Measurements from ENCODE around the gene RXRA.

RXRA gene

GRCh38 chr9:134416385-134417015, 90.2 kb downstream of the RXRA start:
- H4K20me1 ChIP-seq, result peaks cover 84 to 98% (median 95%) of the 10 kb centered on the region in 11 experiments; a peak in 21 of 22 replicates
- peaks cover 43 to 94% (median 78%) of the 10 kb centered on the region in 11 experiments for H3K36me3 ChIP-seq
- H3K27ac ChIP-seq, result no peak overlapping the region
- TF ChIP-seq Cebpa-rat (IDR thresholded peaks at IDR 0.05), result no peak
- no peak overlapping the region for H3K4me2 ChIP-seq
- no peaks in the 10 kb centered on the region for H3K9me3 ChIP-seq (replicated peaks in 1 of 11)
- H3K4me3 ChIP-seq, result no peak overlapping the region
- H3K4me1 ChIP-seq, result peaks cover 14 to 42% (median 32%) of the 10 kb centered on the region in 10 experiments
- no peaks in the 10 kb centered on the region for H3K27me3 ChIP-seq
- no peak overlapping the region for H3K9ac ChIP-seq

- no peak overlapping the region; a peak in 1 of 22 replicates for H3K27ac ChIP-seq
- TF ChIP-seq Cebpa-rat (IDR thresholded peaks at IDR 0.05), result no peak
- no peaks in the 10 kb centered on the region for H3K27me3 ChIP-seq
- no peaks in the 10 kb centered on the region for H3K9me3 ChIP-seq (replicated peaks in 1 of 11)
- H3K9ac ChIP-seq, result peak overlapping the region in 1 of 11 experiments; percentile 4; a peak in 3 of 22 replicates
- peaks cover 60 to 97% (median 87%) of the 10 kb centered on the region in 11 experiments for H3K36me3 ChIP-seq
- H4K20me1 ChIP-seq, result peaks cover 72 to 98% (median 88%) of the 10 kb centered on the region in 11 experiments; a peak in 21 of 22 replicates
- no peak overlapping the region for H3K4me3 ChIP-seq
- H3K4me2 ChIP-seq, result no peak overlapping the region
- peaks cover 0 to 30% (median 14%) of the 10 kb centered on the region in 10 experiments; a peak in 15 of 20 replicates for H3K4me1 ChIP-seq
Observed at GRCh38 chr9:134418354-134418753, 92.1 kb downstream of the RXRA start.

- Histone ChIP-seq H3K4me1 (peaks cover 0 to 23% (median 10%) of the 10 kb centered on the region in 10 experiments; a peak in 15 of 20 replicates), H3K9me3 (replicated peaks in 1 of 11) (no peaks in the 10 kb centered on the region), H3K27ac (peak overlapping the region in 1 of 11 experiments; percentile 10; a peak in 1 of 22 replicates), H3K27me3 (no peaks in the 10 kb centered on the region), H3K4me2 (no peak overlapping the region), H3K4me3 (no peak overlapping the region), H4K20me1 (peaks cover 72 to 98% (median 88%) of the 10 kb centered on the region in 11 experiments; a peak in 21 of 22 replicates), H3K9ac (no peak overlapping the region; a peak in 1 of 22 replicates), H3K36me3 (peaks cover 61 to 97% (median 87%) of the 10 kb centered on the region in 11 experiments)
- TF ChIP-seq Cebpa-rat (IDR thresholded peaks at IDR 0.05), result no peak
Observed at GRCh38 chr9:134419000-134419683, 92.9 kb downstream of the RXRA start.

- Histone ChIP-seq H3K27me3 (no peaks in the 10 kb centered on the region), H3K27ac (no peak overlapping the region), H3K36me3 (peaks cover 61 to 97% (median 89%) of the 10 kb centered on the region in 11 experiments), H3K4me2 (no peak overlapping the region), H3K4me3 (no peak overlapping the region), H3K4me1 (peaks cover 0 to 23% (median 8%) of the 10 kb centered on the region in 10 experiments; a peak in 17 of 20 replicates), H4K20me1 (peaks cover 72 to 98% (median 88%) of the 10 kb centered on the region in 11 experiments; a peak in 21 of 22 replicates), H3K9ac (no peak overlapping the region), H3K9me3 (replicated peaks in 1 of 11) (no peaks in the 10 kb centered on the region)
- no peak for TF ChIP-seq Cebpa-rat (IDR thresholded peaks at IDR 0.05)
Observed at GRCh38 chr9:134419684-134420076, 93.4 kb downstream of the RXRA start.

- H3K4me3 ChIP-seq, result no peak overlapping the region
- no peak for TF ChIP-seq Cebpa-rat (IDR thresholded peaks at IDR 0.05)
- no peaks in the 10 kb centered on the region for H3K9me3 ChIP-seq (replicated peaks in 1 of 11)
- no peaks in the 10 kb centered on the region for H3K27me3 ChIP-seq
- H3K9ac ChIP-seq, result no peak overlapping the region
- H3K4me2 ChIP-seq, result no peak overlapping the region
- peaks cover 75 to 99% (median 88%) of the 10 kb centered on the region in 11 experiments; a peak in 20 of 22 replicates for H4K20me1 ChIP-seq
- peaks cover 0 to 22% (median 8%) of the 10 kb centered on the region in 10 experiments; a peak in 14 of 20 replicates for H3K4me1 ChIP-seq
- H3K27ac ChIP-seq, result no peak overlapping the region
- H3K36me3 ChIP-seq, result peaks cover 61 to 98% (median 91%) of the 10 kb centered on the region in 11 experiments
Observed at GRCh38 chr9:134420281-134420845, 94.1 kb downstream of the RXRA start.

- no peaks in the 10 kb centered on the region for H3K27me3 ChIP-seq
Observed at GRCh38 chr9:134420974-134421432, 94.7 kb downstream of the RXRA start.

GRCh38 chr9:134421888-134422287, 95.6 kb downstream of the RXRA start:
- H3K27me3 ChIP-seq, result 0 out of 22 replicates have a peak, but pooled peaks cover 0 to 4% (median 0%) of the 10 kb centered on the region in 11 experiments

More at GRCh38 chr9:134420974-134421432, 94.7 kb downstream of the RXRA start:
- Histone ChIP-seq H4K20me1 (peaks cover 73 to 98% (median 87%) of the 10 kb centered on the region in 11 experiments; a peak in 21 of 22 replicates), H3K27ac (no peak overlapping the region), H3K4me1 (peaks cover 4 to 23% (median 12%) of the 10 kb centered on the region in 10 experiments; a peak in 18 of 20 replicates), H3K4me3 (no peak overlapping the region), H3K4me2 (peak overlapping the region in 1 of 11 experiments; percentile 16; a peak in 1 of 22 replicates), H3K36me3 (peaks cover 61 to 97% (median 89%) of the 10 kb centered on the region in 11 experiments), H3K9ac (no peak overlapping the region), H3K9me3 (replicated peaks in 1 of 11) (no peaks in the 10 kb centered on the region)
- TF ChIP-seq Cebpa-rat (IDR thresholded peaks at IDR 0.05), result no peak

GRCh38 chr9:134422301-134423090, 96.2 kb downstream of the RXRA start:
- no peak overlapping the region for H3K27ac ChIP-seq
- no peak overlapping the region for H3K9ac ChIP-seq
- H3K4me2 ChIP-seq, result peak overlapping the region in 2 of 11 experiments; percentile 11 to 16; a peak in 1 of 22 replicates
- peaks cover 50 to 89% (median 76%) of the 10 kb centered on the region in 11 experiments for H3K36me3 ChIP-seq
- H3K4me1 ChIP-seq, result peaks cover 19 to 38% (median 26%) of the 10 kb centered on the region in 10 experiments
- no peak overlapping the region for H3K4me3 ChIP-seq
- no peaks in the 10 kb centered on the region for H3K9me3 ChIP-seq (replicated peaks in 1 of 11)
- TF ChIP-seq Cebpa-rat (IDR thresholded peaks at IDR 0.05), result no peak
- peaks cover 75 to 98% (median 88%) of the 10 kb centered on the region in 11 experiments; a peak in 21 of 22 replicates for H4K20me1 ChIP-seq
- H3K27me3 ChIP-seq, result 0 out of 22 replicates have a peak, but pooled peaks cover 0 to 4% (median 0%) of the 10 kb centered on the region in 11 experiments

More at GRCh38 chr9:134421888-134422287, 95.6 kb downstream of the RXRA start:
- Histone ChIP-seq H3K36me3 (peaks cover 56 to 95% (median 82%) of the 10 kb centered on the region in 11 experiments), H3K4me3 (no peak overlapping the region), H3K4me2 (peak overlapping the region in 2 of 11 experiments; percentile 11 to 16; a peak in 2 of 22 replicates), H3K9ac (no peak overlapping the region), H3K4me1 (peaks cover 13 to 32% (median 20%) of the 10 kb centered on the region in 10 experiments), H4K20me1 (peaks cover 73 to 98% (median 87%) of the 10 kb centered on the region in 11 experiments; a peak in 21 of 22 replicates), H3K9me3 (replicated peaks in 1 of 11) (no peaks in the 10 kb centered on the region), H3K27ac (no peak overlapping the region)
- TF ChIP-seq Cebpa-rat (IDR thresholded peaks at IDR 0.05), result no peak

Measured in BLaER1 treated with 17β-estradiol and CSF1 and Interleukin-3, amounts not matched to agents 10 nM and 100 nM (cell line).